HG03354 (cell line): ENCODE measurements around the gene RECQL5.

Experiments
- ATAC-seq: cut with Tn5 transposase; IDR thresholded peaks from one replicate; pipeline ENCODE4 v1.9.1; 2021; ENCODE audit warnings: mild to moderate bottlenecking; ENCODE audit not compliant: unreplicated experiment, poor library complexity, severe bottlenecking

Gene RECQL5

GRCh38 chr17:75636381-75637142, 30.4 kb downstream of the RECQL5 start:
- ATAC-seq = no peak

GRCh38 chr17:75635610-75636202, 31.2 kb downstream of the RECQL5 start:
- ATAC-seq = no peak

- ATAC-seq = no peak
These were observed 32.0 kb downstream of the RECQL5 start for GRCh38 chr17:75634754-75635609.

- ATAC-seq = no peak
These were observed 32.6 kb downstream of the RECQL5 start for GRCh38 chr17:75634376-75634740.

- ATAC-seq = peak; percentile 47
These were observed 33.2 kb downstream of the RECQL5 start for GRCh38 chr17:75633486-75634375.

GRCh38 chr17:75632863-75633485, 34.0 kb downstream of the RECQL5 start, which contains the start of gene SMIM5:
TSS of gene SMIM5 (plus strand) at chr17:75633434. CDS start at chr17:75640202, 6,768 bp downstream.
- ATAC-seq = peak; percentile 53

GRCh38 chr17:75632428-75632827, 34.5 kb downstream of the RECQL5 start:
- no peak for ATAC-seq

GRCh38 chr17:75631353-75631752, 35.6 kb downstream of the RECQL5 start:
- ATAC-seq = no peak

- ATAC-seq = no peak
These were observed 36.7 kb downstream of the RECQL5 start for GRCh38 chr17:75630071-75630917.

- no peak for ATAC-seq
These were observed 37.8 kb downstream of the RECQL5 start for GRCh38 chr17:75629157-75629556.

- no peak for ATAC-seq
These were observed 38.5 kb downstream of the RECQL5 start for GRCh38 chr17:75628425-75628824.

GRCh38 chr17:75627094-75627493, 39.9 kb downstream of the RECQL5 start:
- no peak for ATAC-seq

GRCh38 chr17:75626496-75627038, 40.4 kb downstream of the RECQL5 start:
- no peak for ATAC-seq

- ATAC-seq = no peak
These were observed 41.0 kb downstream of the RECQL5 start for GRCh38 chr17:75625813-75626486.

GRCh38 chr17:75624714-75625345, 42.1 kb downstream of the RECQL5 start:
- ATAC-seq = no peak

GRCh38 chr17:75624021-75624420, 42.9 kb downstream of the RECQL5 start:
- ATAC-seq = no peak

- no peak for ATAC-seq
These were observed 43.6 kb downstream of the RECQL5 start for GRCh38 chr17:75623386-75623785.
